WTC11 (cell line): ENCODE results near the gene TPRX2.

Experiments
- NR1H2 ChIP-seq: sonication (generic); formaldehyde crosslinking; IDR thresholded peaks from 2 replicates; pipeline ENCODE4 v1.9.0; 2021; ENCODE audit warnings: mild to moderate bottlenecking, moderate library complexity, missing genetic modification reagents
- TF ChIP-seq, protein P1 (sequence below): fragments of 200-600 bp; IDR thresholded peaks from 2 replicates; pipeline ENCODE4 v1.8.0; 2022; ENCODE audit warnings: antibody characterized with exemption
- TF ChIP-seq, protein P2 (sequence below): sonication (generic); formaldehyde crosslinking; IDR thresholded peaks from 2 replicates; pipeline ENCODE4 v1.8.0; 2022; ENCODE audit warnings: mild to moderate bottlenecking, missing genetic modification reagents

DNA sequence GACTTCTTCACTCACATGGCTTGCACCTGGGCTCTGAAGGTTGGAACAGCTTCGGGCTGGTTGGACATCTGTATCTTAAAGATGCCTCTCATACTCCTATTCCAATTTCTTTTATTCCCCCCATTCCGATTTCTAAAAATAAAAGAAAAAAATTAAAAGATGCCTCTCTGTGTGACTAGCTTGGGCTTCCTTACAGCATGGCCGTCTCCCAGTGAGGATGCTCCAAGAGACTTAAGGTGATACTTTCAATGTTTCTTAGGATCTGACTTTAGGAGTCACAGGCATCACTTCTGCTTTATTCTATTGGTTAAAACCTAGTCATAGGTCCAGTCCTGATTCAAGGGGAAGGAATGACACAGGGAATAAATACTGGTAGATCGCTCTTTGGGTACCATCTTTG, 37.0 kb downstream of the TPRX2 start:
- TF ChIP-seq NR1H2 (CRISPR knock-in tag): no peak
- TF ChIP-seq, protein P1, sequence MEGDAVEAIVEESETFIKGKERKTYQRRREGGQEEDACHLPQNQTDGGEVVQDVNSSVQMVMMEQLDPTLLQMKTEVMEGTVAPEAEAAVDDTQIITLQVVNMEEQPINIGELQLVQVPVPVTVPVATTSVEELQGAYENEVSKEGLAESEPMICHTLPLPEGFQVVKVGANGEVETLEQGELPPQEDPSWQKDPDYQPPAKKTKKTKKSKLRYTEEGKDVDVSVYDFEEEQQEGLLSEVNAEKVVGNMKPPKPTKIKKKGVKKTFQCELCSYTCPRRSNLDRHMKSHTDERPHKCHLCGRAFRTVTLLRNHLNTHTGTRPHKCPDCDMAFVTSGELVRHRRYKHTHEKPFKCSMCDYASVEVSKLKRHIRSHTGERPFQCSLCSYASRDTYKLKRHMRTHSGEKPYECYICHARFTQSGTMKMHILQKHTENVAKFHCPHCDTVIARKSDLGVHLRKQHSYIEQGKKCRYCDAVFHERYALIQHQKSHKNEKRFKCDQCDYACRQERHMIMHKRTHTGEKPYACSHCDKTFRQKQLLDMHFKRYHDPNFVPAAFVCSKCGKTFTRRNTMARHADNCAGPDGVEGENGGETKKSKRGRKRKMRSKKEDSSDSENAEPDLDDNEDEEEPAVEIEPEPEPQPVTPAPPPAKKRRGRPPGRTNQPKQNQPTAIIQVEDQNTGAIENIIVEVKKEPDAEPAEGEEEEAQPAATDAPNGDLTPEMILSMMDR: no peak
- TF ChIP-seq, protein P2, sequence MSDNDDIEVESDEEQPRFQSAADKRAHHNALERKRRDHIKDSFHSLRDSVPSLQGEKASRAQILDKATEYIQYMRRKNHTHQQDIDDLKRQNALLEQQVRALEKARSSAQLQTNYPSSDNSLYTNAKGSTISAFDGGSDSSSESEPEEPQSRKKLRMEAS (CRISPR knock-in tag): no peak
